RCC 7860 (cell line): ENCODE measurements around the gene ATP9B.
"Not testable (repeated sequence)": the region's sequence is repeated elsewhere in the genome, so short reads cannot be mapped to it uniquely, and the experiment has no call there.

Experiments
- DNase-seq: peaks from one replicate; pipeline ENCODE4 v3.0.0-alpha.2; 2015; ENCODE audit warnings: low spot score
- FAIRE-seq: peaks from 2 replicates; lab custom pipeline; 2012; peaks lifted over from hg19 to GRCh38; lab: Jason Lieb, UNC

Gene ATP9B

GRCh38 chr18:79069717-79070151, 540 bp downstream of the ATP9B start:
- DNase-seq: no peak
- FAIRE-seq: no peak

- DNase-seq: no peak
- no peak for FAIRE-seq
Observed at GRCh38 chr18:79070486-79070885, 1.3 kb downstream of the ATP9B start.

GRCh38 chr18:79071037-79071436, 1.8 kb downstream of the ATP9B start:
- FAIRE-seq (no peak), DNase-seq (no peak)

GRCh38 chr18:79071503-79072210, 2.5 kb downstream of the ATP9B start:
- DNase-seq: no peak
- no peak for FAIRE-seq

GRCh38 chr18:79072655-79073054, 3.5 kb downstream of the ATP9B start:
- not testable (repeated sequence) for FAIRE-seq, DNase-seq

- DNase-seq (no peak), FAIRE-seq (no peak)
Observed at GRCh38 chr18:79077181-79077580, 8.0 kb downstream of the ATP9B start.

GRCh38 chr18:79078791-79079190, 9.6 kb downstream of the ATP9B start:
- not testable (repeated sequence) for DNase-seq, FAIRE-seq

- DNase-seq (no peak), FAIRE-seq (no peak)
Observed at GRCh38 chr18:79092874-79093273, 23.7 kb downstream of the ATP9B start.

- FAIRE-seq (no peak), DNase-seq (no peak)
Observed at GRCh38 chr18:79093986-79094385, 24.8 kb downstream of the ATP9B start.

- DNase-seq: no peak
- no peak for FAIRE-seq
Observed at GRCh38 chr18:79095216-79095615, 26.0 kb downstream of the ATP9B start.

- FAIRE-seq (no peak), DNase-seq (no peak)
Observed at GRCh38 chr18:79100944-79101343, 31.8 kb downstream of the ATP9B start.

- FAIRE-seq (no peak), DNase-seq (no peak)
Observed at GRCh38 chr18:79102886-79103285, 33.7 kb downstream of the ATP9B start.

- FAIRE-seq (no peak), DNase-seq (no peak)
Observed at GRCh38 chr18:79104137-79104536, 34.9 kb downstream of the ATP9B start.

GRCh38 chr18:79105455-79105854, 36.3 kb downstream of the ATP9B start:
- no peak for FAIRE-seq

GRCh38 chr18:79106084-79106483, 36.9 kb downstream of the ATP9B start:
- FAIRE-seq (no peak), DNase-seq (no peak)

More at GRCh38 chr18:79105455-79105854, 36.3 kb downstream of the ATP9B start:
- no peak for DNase-seq

GRCh38 chr18:79107886-79108285, 38.7 kb downstream of the ATP9B start:
- DNase-seq: no peak
- no peak for FAIRE-seq

GRCh38 chr18:79108549-79109215, 39.5 kb downstream of the ATP9B start:
- DNase-seq: no peak
- no peak for FAIRE-seq

GRCh38 chr18:79111483-79111882, 42.3 kb downstream of the ATP9B start:
- FAIRE-seq (no peak), DNase-seq (no peak)

GRCh38 chr18:79117385-79117784, 48.2 kb downstream of the ATP9B start:
- FAIRE-seq: no peak
- DNase-seq: no peak

GRCh38 chr18:79117788-79118187, 48.6 kb downstream of the ATP9B start:
- no peak for FAIRE-seq
- DNase-seq: no peak

GRCh38 chr18:79118797-79119196, 49.6 kb downstream of the ATP9B start:
- FAIRE-seq (no peak), DNase-seq (no peak)

GRCh38 chr18:79121746-79122474, 52.7 kb downstream of the ATP9B start:
- DNase-seq (no peak), FAIRE-seq (no peak)
